HG03571 (cell line): Measurements from ENCODE around the gene PPCDC.

Source experiments
- ATAC-seq: cut with Tn5 transposase; IDR thresholded peaks from one replicate; pipeline ENCODE4 v1.9.1; 2021; ENCODE audit not compliant: unreplicated experiment

The PPCDC gene

DNA sequence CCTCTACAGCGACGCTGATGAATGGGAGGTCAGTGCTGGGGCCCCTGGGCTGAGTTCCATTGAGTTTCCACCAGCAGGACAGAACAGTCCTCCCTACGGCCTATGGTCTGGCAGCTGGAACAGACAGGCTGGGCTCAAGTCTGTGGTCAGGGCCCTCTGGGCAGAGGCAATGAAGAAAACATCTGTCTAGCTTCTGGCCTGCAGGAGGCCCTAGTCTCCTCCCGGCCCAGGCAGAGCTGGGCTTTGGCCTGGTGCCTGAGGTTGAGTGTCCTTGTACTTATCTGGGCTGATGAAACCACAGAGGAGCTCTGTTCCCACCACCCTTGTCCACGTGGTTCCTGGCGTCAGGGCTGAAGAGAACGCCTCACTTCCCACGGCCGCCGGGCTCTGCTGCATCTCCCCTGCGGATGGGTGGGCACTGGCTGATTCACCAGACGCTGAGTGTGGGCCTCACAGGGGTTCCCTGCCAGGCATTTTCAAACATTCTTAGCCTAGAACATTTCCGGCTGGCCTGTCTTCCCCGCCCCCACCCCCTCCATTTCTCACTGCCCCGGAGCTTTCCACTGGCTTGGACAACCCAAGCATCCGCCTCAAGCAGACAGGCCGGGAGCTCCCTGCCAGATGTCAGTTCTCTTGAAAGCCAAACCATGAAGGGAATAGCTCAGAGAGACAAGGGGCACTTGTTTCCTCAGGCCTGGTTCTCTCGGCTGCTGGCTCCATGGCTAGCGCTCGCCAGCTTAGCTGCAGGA, 20.3 kb downstream of the PPCDC start:
- peak; percentile 29 for ATAC-seq

DNA sequence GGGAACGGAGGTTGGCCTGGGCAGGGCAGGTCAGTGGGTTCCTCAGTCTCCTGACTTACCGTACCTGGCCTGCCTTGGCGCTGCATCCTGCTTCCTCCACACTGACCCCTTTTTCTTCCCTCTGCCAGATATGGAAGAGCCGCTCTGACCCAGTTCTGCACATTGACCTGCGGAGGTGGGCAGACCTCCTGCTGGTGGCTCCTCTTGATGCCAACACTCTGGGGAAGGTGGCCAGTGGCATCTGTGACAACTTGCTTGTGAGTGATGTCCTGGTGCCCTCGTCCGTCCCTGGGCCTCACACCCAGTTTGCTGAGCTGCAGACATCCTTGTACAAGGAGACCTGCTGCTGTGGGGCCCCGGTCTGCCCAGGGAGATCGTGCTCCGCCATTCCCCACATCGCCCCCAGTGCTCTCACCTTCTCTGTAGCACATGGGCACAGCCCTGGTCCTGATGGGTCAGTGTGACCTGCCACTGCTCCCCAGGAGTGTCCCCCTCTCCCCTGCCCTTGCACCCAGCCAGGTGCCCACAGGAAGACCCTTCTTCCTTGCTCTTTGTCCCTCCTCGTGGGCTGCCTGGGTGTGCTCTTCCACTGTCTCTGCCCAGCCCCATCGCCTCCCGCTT, 21.0 kb downstream of the PPCDC start:
- no peak for ATAC-seq

DNA sequence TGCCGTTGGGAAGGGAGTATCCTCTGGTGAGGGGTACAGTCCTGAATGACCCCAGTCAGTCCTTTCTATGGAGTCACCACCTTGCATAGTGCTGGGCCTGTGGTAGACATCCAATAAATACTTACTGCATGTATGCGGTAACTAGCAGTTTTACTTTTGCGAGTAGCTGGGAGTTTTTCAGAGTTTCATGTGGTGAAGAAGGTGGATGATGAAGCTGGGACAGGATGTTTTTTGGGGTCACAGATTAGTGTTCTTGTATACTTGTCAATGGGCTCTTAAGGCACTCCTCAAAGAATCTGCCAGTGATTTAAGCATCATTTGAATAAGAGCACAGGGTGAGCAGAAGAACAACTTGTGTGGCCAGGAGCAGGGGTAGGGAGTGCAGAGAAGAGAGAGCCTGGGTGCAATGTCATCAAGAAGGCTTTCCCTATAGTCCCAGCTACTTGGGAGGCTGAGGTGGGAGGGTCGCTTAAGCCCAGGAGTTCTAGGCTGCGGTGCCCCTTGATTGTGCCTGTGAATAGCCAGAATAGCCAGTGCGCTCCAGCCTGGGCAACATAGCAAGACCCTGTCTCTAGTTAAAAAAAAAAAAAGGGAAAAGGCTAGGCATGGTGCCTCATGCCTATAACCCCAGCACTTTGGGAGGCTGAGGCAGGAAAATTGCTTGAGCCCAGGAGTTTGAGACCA, 22.1 kb downstream of the PPCDC start:
- ATAC-seq: no peak

DNA sequence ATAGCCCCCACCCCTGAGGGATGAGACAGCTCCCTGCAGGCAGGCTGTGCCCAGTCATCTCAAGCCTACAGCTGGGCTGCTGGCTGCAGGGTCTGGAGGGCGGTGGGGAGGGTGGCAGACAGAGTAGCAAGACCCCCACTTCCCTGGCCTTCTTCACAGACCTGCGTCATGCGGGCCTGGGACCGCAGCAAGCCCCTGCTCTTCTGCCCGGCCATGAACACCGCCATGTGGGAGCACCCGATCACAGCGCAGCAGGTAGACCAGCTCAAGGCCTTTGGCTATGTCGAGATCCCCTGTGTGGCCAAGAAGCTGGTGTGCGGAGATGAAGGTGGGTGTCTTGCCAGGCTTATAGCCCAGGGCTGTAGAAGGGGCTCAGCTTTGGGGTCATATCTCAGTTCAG, 25.0 kb downstream of the PPCDC start:
- ATAC-seq: no peak

DNA sequence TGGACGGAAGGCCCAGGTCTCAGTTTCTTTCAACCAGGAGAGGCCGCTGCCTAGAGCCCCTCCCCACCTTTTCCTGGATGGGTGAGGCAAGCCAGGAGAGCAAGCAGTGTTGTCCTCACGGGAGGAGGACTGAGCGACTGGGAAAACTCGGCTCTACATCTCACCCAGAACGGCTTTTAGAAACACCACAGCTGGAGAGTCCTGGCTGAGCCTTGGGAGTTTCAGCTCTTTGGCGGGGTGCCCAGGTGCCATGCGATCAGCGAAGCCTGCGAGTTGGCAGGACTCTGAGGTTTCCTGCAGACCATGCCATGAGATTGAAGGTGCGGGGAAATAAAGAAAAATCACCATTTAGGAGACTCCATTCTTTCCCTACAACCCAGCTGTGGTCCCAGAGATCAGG, 26.0 kb downstream of the PPCDC start:
- no peak for ATAC-seq

DNA sequence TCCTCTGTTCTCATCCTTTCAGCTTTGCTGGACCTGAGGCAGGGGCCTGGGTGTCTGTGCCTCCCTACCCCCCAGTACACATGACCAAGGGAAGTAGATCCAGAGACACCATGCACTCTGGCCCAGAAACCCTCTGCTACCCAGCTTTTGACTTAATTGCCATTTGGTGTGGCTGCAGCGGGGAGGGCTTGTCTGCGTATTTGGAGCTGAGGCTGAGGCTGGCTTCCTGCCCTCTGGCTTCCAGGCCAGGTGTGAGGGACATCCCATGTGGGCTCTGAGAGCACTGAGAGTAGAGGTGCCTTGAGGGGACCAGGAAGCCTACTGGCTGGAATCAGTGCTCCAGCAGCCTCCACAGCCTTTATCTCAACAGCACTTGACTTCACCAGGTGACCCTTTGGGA, 26.9 kb downstream of the PPCDC start:
- ATAC-seq: no peak

DNA sequence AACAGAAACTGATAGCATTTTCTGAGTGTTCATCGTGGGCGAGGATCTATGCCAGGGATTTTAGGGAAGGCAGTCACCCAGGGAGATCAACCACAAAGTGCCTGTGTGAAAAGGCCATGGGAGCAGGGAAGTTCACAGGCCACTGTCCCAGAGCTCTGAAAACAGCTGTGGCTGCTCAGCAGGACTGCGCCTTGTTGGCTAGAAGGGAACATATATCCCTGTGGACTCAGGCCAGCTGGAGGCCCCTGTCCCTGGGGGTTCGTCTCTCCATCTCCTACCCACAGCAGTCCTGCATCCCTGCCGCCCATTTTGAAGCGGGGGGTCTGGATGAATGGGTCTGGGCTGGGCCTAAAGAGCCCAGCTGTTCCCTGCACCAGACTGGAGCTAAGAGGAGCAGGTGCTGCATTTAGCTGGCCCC, 27.8 kb downstream of the PPCDC start:
- no peak for ATAC-seq

DNA sequence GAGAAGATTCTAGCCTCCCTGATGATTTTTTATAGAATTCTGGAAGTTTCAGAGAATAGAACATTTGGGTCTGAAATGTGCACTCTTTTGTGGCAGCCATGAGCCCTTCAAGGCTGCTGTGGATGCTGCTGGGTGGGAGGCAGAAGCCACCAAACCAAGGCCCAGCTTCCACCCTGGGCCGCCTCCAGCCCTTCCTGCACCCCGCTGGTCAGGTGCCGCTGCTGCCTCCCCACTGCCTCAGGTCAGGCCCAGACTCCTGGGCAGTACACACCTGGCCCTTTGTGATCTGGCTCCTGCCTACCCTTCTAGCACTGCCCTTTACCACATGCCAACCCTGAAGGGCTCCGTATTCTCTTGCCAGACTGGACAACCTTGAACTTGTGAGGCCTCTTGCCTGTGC, 28.3 kb downstream of the PPCDC start:
- no peak for ATAC-seq

DNA sequence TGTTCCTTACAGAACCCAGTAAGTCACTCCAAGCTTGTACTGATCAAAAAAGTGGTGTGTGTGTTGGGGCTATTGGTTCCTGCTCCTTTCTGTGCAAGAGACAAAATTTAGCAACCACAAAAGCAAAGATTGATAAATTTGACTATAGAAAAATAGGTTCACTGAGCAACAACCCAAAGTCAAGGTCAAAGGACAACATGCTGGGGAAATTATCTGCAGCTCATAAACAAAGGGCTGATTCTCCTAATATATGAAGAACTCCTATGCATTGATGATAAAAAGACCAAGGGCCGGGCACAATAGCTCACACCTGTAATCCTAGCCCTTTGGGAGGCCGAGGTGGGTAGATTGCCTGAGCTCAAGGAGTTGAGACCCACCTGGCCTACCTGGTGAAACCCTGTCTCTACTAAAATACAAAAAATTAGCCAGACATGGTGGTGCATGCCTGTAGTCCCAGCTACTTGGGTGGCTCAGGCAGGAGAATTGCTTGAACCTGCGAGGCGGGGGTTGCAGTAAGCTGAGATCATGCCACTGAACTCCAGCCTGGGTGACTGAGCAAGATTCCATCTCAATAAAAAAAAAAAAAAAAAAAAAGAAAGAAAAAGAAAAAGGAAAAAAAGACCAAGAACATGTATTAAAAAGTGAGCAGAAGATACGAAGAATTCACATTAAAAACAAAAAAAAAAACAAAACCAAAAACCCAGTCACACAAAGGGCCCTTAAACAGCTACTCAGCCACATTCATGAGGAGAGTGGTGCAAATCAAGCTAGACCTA, 29.8 kb downstream of the PPCDC start:
- ATAC-seq: no peak

DNA sequence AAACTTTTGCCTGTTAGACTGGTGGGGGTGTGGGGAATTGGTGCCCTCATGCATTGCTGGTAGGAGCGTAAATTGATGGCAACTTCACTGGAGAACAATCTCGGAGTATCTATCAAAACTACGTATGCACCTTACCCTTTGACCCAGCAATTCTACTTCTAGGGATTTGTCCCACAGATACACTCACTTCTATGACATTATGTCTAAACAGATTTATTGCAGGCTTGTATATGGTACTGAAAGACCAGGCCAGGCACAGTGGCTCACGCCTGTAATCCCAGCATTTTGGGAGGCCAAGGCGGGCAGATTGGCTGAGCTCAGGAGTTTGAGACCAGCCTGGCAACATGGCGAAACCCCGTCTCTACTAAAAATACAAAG, 30.3 kb downstream of the PPCDC start:
- ATAC-seq: no peak

DNA sequence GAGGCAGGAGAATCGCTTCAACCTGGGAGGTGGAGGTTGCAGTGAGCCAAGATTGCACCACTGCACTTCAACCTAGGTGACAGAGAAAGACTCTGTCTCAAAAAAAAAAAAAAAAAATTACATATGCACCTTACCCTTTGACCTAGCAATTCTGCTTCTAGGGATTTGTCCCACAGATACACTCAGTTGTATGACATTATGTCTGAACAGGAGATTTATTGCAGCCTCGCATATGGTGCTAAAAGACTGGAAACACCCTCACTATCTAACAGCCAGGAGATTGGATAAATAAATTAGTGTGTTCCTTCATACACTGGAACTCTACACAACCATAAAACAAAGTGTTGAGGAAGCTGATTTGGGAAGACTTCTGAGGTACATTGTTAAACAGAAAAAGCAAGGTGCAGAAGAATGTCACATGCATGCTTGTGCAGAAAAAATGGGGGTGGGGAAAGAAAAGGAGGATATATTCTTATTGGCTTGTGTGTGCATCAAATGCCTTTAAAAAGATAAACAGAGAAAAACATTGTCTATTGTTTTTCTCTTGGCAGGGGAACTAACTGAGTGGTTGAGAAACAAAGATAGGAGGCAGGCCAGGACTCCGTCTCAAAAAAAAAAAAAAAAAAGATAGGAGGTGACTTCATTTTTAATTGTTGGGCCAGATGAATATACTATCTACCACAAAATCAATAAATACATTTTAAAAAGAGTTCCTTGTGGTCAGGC, 30.9 kb downstream of the PPCDC start:
- ATAC-seq: no peak

DNA sequence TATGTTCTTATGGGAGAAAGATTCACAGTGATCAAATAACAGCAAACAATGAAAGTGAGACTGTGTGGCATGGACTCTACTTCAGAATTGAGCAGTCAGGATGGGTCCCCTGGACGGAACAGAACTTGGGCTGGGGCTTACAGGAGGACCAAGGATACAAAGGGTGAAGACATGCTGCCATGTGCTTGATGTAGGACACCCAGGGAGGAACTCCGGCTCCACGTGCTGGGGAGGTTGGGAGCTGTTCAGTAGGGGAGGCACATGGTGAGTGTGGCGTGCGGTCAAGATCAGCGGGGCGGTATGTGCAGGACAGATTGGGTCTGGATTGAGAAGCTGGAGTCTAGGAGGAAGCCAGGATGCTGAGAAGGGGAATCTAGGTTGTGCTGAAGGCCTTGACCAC, 32.6 kb downstream of the PPCDC start:
- no peak for ATAC-seq

DNA sequence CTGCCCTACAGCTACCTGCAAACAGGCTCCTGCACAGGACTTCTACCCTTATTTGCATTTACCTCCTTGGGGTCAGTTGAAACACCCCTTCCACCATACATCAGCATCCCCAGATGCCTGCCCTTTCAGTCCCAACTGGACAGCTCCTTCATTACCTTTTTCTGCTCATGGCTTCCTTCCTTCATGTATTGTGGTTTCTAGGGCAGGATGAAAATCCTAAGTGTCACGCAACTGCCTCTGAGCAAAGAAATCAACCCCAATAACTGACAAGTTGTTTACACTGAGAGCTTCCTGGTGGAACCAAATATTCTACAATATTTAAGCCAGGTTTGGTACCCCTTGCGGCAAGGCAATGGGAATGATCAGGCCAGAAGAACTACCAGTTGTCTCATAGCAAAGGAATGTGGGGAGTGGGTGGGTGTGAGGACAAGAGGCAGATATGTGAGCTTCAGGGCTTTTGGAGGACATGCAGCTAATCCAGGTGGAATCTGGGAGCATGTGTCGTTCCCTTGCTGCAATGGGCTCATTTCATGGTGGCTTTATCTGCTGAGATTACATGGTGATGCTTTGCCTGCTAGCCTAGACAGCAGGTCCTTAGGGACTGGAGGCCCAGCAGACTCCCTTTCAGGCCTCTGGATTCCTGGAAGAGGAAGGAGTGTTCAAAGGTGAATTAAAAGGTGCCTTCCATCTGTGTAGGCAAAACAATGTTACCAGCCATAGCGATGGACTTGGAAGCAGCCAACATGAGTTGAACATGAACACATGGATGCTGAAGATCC, 34.9 kb downstream of the PPCDC start:
- ATAC-seq: no peak

DNA sequence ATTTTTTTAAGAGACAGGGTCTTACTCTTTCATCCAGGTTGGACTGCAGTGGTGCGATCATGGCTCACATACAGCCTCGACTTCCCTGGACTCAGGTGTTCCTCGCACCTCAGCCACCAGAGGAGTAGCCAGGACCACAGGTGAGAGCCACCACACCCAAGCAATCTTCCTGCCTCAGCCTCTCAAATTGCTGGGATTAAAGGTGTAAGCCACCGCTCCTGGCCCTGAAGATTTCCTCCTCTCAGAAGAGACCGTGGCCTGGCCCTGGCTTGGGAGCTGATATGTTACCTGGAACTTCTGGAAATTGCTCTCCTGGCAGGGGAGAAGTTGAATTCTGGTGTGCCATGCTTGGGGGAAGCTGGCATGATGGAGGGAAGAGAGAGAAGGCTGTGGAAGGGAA, 36.2 kb downstream of the PPCDC start:
- no peak for ATAC-seq

DNA sequence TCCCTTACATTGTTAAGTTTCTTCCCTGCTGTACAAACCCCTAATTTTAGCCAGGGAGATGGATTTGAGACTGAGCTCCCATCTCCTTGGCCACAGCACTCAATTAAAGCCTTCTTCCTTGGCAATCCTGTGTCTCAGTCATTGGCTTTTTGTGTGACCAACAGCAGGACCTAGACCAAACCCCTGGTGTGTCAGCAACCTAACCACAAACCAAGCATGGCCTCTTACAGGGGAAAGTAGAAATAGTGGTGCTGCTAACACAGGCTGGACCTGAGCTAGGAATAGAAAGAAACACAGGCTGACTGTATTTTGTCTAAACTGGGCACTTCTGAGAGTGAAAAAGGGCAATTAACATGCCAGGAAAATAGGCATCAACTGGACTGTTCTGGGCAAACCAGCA, 37.9 kb downstream of the PPCDC start:
- ATAC-seq: no peak

DNA sequence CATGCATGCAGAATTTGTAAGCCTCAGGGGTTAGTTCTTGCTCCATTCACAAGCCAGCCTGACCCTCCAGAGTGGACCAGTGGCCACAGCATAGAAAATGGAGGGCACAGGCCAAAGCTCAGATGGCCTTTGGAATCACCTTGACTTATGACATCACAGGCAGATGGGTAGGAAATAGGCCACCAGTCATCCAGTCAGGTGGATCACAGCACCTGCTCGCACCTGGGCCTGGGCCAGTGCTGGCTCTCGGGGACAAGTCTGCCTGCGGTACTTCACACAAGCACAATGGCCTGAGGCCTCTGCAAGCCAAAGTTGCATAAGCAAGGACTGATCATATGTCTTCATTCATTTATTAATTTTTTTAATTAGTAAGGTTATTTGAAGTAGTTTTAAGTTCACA, 39.3 kb downstream of the PPCDC start:
- no peak for ATAC-seq

DNA sequence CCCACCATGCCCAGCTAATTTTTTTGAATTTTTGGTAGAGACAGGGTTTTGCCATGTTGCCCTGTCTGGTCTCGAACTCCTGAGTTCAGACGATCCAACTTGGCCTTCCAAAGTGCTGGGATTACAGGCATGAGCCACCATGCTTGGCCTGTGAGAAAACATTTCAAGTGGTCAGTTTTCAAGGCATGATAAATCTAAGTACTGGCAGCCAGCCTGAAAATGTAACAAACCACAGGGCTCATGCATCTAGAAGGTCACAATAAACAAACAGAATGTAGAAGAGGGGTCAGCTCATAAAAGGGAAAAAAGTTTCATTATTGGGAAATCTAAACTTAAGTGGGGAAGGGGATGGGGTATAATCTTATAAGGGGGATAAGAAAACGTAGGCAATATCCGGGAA, 39.9 kb downstream of the PPCDC start:
- ATAC-seq: no peak

DNA sequence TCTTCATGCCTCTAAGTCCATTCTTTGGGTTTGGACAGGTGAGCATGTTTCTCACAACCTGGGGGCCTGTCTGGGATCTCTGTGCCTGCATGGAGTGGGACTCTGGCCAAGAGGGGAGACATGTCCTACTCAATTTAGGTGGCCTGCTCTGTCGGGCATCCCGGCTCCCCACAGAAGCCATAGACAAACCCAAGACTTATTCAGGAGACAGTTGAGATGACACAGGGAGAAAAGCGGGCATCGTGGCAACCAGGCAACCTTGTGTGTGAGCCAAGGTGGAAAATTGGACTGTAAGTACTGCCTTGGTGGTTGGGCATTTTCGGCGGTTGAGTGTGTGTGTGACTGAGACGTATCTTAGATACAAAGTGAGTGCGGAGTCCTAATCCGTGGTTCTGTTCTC, 40.5 kb downstream of the PPCDC start:
- ATAC-seq: no peak

DNA sequence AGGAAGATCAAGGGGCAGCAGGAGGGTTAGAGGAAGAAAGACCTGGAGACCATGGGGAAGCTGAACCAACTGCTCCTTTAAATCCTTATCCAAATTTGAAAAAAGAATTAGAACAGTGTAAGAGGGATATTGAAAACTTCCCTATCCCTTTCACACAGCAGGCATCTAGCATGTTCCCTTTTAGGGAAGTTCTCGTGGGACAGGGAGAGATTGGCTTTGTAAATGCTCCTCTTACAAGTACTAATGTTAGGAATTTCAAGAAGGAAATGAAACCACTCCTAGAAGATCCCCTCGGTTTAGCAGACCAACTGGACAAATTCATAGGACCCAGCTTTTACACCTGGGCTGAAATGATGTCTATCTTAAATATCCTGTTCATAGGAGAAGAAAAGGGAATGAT, 41.5 kb downstream of the PPCDC start:
- ATAC-seq: no peak

DNA sequence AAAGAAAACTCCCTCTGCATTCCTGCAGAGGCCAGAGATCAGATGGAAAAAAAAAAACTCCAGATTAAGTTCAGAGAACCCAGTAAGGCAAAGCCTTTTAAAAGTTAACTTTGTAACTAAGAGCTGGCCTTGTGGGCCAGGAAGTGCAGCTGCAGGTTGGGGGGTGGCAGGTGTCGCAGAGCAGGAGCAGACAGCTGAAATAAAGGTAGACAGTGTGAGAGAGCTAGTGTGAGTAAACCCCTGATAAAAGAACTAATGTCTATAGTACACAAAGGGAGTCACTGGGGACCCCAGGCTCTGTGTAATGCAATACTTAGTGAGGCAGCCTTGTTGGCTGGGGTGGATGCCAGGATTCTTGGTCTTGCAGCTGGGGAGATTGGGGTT, 42.1 kb downstream of the PPCDC start:
- no peak for ATAC-seq
